DMS153 (cell line): Measurements from ENCODE around the gene AIMP1.
"Not testable (repeated sequence)": the region's sequence is repeated elsewhere in the genome, so short reads cannot be mapped to it uniquely, and the experiment has no call there.

Experiments used
- DNase-seq: peaks from one replicate; lab custom pipeline; 2025; lab: John Stamatoyannopoulos, UW

Gene AIMP1

DNA sequence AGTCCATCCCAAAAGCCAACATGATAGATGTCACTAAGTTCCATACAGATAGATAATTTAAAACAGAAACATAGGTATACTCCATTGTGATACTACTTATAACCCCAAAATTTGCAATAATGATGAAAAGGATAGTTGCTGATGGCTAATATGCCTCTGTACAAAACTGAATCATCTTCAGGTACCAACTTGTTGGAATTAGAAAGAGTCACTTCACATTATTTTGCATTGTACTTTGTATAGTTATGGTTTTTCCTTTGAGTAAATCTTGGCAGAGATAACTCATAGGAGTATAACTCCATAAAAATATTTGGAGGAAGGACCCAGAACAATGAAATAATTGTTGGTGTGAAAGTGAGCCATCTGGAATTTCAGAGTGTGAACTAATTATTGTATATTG is 34.7 kb downstream of the AIMP1 start:
- no peak for DNase-seq

DNA sequence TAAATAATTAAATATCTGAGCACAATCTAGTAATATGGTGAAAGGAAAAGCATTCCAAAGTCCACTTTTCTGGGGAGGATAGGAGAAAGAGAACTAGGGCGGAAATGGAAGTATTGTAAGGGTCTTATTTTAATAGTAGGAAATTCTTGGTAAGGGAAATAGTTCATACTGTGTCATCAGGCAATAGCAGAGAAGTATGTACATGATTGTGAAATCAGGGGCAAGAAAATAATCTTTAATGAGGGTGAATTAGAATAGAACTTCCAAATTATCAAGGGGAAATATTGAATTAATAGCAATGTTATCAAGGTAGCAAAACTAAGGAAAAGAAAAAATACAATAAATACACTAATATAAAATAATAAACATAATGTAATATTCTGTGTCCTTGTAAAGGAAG is 37.4 kb downstream of the AIMP1 start:
- no peak for DNase-seq

DNA sequence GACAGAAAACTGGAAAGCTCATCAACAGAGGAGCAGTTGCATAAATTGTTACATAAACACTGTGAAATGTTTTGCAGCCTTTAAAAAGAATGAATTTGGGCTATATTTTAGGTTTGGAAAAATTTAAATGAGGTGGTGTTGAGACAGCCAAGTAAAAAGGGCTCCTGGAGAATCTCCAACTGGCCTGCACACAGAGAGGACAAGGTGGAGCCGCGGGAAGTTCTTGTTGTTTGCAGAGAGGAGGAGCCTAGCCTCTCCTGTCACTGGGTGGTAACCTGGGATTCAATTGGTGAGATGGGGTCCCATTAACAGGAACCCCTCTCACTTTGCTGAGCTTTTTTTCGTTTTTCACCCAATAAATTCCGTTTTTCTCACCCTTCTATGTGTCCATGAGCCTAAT is 38.8 kb downstream of the AIMP1 start:
- no peak for DNase-seq

DNA sequence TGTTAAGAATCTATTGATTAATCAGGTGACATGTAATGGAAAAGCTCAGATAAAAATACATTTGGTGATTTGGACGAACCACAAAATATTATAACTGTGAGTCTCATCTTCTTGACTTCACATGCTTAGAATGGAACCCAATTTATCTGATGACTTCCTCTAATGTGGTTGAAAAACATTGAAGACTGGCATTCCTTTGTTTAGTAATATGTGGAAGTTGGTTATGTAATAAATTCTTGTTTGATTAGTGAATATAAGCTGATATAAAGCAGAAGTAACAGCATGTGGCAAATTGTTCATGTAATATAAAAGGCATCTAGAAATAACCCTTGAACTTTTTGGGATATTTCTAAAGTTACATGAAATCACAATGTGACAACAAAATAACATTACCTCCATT is 42.5 kb downstream of the AIMP1 start:
- no peak for DNase-seq

DNA sequence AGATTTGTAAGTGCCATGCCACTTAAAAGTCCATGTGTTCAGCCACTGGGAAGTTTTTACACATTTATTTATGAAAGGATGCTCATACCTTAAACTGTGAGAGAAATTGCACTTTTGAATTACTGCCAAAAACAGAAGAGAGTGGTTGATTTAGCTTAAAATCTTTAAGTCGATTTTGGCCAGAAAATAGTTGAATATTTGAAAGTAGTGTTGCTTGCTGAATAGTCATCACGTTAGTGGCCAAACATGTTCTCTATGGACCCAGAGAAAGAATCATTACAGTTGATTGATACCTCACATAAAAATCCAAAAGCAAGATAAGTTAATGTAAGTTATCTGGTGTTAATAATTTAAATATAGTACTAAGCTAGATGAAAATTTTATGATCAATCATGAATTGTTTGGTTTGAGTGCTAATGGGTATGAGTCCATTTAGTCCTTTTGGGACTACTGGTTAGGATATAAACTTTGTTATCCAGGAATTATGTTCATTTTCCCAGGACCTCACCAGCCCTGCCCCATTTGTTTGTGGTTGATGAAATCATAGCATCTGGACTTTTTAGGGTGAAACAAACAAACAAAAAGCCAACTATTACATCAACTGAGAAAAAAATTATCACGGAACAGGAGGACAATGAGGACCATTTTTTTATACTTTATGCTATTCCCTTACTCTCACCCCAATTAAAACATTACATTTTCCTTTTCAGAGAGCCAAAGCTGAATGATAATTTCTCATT is 45.9 kb downstream of the AIMP1 start:
- DNase-seq, result no peak

DNA sequence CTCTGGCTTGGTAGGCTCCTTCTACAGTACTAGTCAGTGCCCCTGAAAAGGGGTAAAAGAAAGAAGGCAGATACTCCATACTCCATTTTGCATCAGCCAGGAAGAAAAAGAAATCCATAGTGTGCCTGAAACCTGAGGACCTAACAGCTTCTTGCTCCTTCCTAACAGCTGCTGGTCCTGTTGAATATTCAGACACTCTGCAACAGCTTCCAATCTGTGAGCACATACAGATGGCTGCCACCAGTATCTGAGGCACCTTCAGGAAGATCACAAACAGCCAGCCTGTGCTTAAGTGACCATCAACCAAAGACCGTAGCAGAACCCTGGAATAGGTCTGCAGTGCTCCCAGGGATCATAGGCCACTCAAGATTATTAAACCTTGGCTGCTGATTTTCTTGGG is 47.9 kb downstream of the AIMP1 start:
- DNase-seq, result no peak

DNA sequence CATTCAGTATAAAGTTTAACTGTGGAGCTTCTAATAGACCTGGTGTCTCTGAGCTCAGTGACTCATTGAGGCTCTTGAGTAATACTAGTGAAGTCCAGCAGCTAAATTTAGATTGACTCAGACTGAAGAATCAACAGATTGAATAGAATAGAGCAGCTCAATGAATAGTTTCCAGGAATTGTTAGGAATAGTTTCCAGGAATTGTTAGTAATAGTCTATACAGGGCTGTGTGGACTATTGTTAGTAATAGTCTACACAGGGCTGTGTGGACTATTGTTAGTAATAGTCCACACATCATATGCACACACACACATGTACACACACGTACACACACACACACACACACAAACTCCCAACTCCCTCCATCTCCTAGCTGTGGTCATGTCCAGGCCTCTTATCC is 49.3 kb downstream of the AIMP1 start:
- DNase-seq, result no peak

DNA sequence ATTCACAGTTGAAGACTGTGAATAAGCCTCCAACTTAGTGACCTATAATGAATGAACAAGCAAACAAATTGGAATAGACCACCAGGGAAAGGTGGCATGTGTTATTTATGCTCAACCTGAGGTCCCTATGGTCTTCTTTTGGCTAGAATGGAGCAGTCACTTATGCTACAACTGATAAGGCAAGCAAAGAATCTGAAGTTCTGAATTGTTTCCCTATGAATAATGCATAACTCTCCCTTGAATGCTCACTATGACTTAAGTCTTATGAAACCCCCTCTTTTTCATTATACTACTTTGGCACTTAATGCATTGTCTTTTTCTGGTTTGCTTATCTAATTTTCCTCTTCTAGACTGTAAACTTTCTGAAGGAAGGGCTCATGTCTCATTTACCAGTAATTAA is 49.7 kb downstream of the AIMP1 start:
- no peak for DNase-seq

DNA sequence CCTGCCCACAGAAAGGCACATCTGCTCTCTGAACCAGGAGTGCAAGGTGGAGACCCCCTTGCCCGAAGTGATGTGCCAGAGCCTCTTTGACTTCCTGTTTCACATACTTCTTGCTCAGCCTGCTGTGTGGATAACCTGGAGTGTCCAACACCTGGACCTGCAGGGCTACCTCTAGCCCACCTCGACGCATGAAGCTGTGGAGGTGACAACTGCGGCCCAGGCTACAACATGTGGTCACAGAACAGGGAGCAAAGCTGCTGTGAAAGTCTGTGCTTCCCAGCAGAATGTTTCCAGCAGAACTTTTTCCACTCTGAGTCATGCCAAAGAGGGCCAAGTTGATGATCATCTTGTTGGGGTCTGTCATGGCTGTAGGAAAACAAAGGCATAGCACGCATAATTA is 50.7 kb downstream of the AIMP1 start:
- DNase-seq, result no peak

DNA sequence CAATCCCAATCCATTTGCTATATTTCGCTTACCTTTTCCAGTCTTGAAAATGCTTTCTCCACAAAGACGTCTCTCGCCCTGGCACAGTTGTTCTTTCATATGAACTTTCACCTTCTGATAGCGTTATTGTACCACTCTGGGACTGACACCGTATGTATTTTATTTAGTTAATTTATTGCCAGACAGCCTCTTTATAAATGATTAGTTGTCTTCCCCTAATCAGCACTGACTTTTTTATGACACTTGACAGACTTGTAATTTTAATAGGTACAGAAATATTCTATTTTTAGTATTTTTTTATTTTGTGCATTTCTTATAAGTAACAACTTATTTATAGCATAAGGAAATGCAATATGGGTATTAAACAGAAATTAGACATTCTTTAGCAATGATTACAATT is 52.3 kb downstream of the AIMP1 start, which contains the start of gene GIMD1:
TSS of gene GIMD1 (minus strand) at position 101 of the 400 bp plus-strand sequence. CDS start 1,343 bp downstream, outside the sequence.
- DNase-seq, result no peak

DNA sequence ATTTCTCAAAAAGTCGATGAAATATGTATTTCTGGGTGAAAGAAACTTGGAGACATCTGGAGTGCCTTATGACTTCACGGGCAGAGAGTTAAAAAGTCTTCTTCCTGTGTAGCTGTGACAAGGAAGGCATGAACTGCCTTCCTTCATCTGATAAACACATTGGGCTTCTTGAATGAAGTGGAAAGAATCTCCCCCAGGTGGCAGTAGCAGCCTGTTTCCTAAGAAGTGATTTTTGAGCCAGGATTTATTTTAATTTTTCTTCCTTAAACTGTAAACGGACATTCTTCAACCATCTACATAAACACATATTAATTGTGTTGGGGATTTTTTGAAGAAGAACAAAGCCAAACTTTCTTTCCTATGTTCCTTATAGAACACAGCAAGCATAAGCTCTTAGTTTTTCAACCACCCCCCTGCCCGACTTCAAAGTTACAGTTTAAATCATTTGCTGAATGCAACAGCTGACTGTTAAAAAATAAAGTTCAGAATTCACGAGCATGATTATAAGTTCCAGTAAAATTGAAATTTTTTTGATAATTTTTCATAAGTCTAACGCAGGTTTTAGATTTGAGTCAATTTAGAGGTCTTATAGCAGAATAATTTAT is 53.2 kb downstream of the AIMP1 start:
- peak; percentile 37 for DNase-seq

DNA sequence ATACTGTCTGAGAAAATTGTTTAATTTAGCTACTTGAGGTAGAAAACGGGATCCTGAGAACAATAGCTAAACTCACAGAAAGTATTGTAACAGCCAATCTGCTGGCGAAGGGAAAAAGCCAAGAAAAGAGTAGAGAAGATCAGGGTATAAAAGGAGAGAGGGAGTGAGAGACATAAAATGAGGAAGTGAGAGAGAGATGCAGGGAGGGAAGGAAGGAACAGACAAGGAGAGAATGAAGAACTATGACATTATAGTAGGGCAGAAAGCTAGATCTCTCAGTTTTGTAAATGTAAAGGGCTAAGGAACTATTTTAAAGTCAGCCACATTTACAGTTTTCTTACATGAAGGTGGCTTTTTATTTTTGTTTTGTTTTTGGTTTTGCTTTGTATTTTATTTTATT is 53.9 kb downstream of the AIMP1 start:
- no peak for DNase-seq

DNA sequence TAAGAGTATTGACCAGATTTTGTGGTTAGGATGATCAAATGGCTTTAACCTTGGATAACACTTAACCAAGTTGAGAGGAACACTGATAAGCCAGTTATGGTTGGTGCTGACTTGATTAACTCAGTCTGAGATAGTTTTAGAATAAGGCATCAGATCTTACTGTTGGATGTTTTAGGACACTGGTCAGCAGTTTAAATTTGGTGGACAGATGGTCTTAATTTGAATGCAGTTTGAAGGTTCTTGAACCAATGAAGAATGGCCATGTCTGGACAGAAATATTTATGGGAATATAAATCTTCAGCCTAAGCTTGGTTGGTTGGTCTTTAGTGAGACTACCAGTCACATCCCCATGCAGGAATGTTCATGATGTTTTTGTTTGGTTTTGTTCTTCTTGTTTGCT is 54.8 kb downstream of the AIMP1 start:
- DNase-seq, result no peak

DNA sequence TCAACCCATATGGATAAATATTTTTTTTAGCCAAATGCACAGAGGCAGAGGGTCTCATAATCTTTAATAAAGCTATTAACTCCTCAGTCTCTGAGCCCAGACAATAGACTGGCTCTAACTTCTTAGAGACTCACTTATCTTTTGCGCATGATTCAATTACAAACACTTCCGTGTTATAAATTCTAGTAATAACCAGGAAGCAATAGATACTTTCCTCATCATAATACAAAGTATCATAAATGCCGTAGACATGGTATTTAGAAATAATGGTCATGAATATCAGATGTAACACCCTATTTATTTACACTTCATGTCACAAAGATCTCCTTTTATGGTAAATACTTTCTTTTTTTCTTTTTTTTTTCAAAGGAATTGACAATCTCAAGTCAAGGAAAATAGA is 56.7 kb downstream of the AIMP1 start:
- DNase-seq, result no peak

DNA sequence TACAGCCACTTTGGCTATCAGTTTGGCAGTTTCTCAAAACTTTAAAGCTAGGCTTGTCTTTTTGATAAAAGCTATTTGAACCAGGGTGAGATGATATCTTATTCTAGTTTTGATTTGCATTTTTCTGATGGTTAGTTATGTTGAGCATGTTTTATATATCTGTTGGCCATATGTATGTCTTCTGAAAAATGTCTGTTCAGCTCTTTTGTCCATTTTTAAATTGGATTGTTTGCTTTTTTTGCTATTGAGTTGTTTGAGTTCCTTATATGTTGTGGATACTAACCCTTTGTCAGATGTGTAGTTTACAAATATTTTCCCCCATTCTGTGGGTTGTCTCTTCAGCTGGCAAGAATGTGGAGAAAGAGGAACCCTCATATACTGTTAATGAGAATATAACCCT is 63.8 kb downstream of the AIMP1 start:
- no peak for DNase-seq

DNA sequence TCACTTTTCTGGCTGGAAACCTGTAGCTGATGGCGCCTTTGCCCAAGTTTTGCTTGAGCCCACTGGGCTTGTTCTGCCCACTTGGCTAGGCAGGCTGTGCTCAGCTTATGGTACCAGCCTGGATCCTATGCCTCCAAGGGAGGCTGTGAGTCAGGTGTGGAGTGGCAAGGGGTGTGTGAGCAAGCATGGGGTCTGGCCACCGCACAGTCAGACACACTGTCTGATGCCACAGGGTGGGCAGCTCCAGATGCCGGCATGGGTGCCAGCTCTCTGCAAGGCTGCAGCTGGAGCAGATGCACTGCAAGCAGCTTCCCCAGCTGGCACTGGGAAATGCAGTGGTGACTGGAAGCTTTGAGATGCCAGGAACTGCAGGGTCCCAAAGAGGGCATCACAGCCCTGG is 68.5 kb downstream of the AIMP1 start:
- DNase-seq, result no peak

DNA sequence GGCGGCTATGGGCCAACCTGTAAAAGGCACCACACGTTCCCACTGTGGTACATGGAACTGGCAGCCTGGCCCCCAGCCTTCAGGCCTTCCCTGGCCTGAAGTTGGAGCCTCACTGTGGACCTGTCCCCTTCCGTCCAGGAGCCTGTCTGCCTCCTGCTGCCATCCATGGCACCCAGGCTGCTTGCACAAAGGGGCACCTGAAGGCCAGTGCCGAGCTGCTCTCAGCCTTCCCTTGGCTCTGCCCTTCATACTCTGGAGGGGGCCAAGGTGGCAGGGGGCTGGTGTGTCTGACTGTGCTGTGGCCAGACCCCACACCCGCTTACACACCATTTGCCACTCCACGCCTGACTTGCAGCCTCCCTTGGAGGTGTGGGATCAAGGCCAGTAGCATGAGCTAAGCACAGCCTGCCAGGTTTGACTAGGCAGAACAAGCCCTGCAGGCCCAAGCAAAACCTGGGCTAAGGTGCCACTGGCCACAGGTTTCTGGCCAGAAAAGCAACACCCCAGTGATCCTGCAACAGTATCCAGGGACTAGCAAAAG is 69.6 kb downstream of the AIMP1 start:
- no peak for DNase-seq

DNA sequence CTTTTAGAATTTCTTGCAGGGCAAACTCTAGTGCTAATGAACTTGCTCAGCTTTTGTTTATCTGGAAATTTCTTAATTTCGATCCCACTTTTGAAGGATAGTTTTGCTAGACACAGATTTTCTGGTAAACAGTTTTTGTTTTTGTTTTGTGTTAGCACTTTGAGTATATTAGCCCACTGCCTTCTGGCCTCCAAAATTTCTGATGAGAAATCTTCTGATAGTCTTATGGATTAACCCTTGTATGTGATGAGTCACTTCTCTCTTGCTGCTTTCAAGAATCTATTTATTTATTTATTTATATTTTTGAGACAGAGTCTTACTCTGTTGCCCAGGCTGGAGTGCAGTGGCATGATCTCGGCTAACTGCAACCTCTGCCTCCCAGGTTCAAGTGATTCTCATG is 79.2 kb downstream of the AIMP1 start:
- DNase-seq, result no peak

DNA sequence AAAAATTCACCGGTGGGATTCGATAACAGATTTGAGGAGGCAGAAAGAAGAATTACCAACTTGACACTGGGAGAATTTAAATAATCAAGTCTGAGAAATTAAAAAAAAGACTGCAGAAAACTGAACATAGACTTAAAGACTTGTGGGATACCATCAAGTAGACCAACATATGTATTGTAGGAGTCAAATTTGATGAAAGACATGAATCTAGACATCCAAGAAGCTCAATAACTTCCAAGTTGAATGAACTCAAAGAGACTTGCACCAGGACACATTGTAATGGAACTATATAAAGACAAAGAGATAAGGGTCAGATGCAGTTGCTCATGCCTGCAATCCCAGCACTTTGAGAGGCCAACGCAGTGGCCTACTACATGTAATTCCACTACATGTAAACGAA is 82.5 kb downstream of the AIMP1 start:
- DNase-seq, result not testable (repeated sequence)
